Left kidney (tissue), 2 donors: Measurements from ENCODE around the gene SUSD3. TPM values are rescaled to one million over a fixed set of nuclear protein-coding genes. Genes with fewer than 3 reads are reported as not detected.

Source experiments
- DNase-seq: peaks from one replicate; pipeline ENCODE4 v3.0.0-alpha.2; 2013
- polyA plus RNA-seq: library from polyadenylated mRNA; unstranded; fragments of 120-200 nt; gene quantifications from one replicate; pipeline ENCODE4 v1.2.1, GENCODE V29; 2013; ENCODE audit not compliant: insufficient read length

The SUSD3 gene
- polyA plus RNA-seq, 1 donor = 6.9 TPM

DNA sequence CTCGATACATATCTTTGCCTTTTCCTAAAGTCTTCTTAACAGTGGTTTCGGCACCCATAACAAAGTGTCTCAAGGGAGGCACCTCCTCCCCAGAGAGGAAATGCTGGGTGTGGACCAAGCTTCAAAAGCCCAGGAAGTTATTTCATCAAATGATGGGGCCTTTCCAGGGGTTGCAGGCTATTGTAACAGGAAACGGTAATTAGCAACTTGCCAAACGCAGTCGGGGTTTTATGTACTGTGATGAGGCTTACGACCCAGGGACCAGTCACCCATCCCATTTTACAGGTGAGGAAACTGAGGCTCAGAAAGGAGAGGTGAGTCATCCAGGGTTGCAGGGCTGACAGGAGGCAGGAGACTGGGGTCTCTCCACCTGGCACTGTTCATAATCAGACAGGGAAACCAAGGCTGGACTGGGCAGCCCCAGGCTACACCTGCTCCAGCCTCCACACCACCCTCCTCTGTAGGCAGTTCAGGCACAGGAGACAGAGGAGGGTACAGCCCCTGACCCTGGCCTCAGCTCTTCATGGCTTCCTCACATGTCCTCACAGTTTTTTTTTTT is 30.0 kb upstream of the SUSD3 start:
- DNase-seq = no peak

DNA sequence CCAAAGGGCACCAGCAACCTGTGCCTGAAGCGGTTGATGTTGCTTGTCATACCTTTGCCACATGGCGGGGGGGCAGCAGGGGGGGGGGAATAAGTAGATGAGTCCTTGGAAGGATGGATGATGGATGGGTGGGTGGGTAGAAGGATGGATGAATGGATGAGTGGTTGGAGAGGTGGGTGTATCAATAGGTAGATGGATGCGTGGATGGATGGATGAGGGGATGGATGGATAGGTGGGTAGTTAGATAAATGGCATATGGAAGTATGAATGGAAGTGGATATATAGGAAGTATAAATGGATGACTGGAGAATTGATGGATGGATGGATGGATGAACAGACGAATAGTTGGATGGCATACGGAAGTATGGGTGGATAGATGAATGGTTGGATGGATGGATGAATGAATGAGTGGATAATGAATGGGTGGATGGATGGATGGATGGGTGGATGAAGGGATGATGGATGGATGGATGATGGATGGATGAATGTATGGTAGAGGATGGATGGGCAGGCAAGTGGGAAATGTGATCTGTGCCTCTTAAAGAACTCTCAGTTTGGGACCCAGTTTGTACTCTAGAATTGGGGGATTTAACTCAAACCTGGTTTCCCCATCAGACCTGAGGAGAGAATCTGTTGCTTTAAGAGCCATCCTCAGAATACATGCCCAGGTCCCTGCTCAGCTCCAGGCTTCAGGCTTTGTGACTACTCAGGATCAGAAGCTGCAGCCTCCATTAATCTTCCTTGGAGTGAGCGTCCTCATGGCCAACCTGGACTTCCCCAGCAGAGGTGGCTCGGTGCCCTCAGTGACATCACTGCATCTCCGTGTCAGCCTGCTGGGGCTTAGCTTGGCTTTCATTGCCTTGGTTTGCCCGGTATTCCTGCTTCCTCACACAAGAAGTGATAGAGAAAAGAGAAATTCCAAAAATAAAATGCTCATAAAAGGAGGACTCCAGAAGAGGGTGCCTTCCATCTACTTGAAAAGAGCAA is 27.6 kb upstream of the SUSD3 start:
- no peak for DNase-seq

DNA sequence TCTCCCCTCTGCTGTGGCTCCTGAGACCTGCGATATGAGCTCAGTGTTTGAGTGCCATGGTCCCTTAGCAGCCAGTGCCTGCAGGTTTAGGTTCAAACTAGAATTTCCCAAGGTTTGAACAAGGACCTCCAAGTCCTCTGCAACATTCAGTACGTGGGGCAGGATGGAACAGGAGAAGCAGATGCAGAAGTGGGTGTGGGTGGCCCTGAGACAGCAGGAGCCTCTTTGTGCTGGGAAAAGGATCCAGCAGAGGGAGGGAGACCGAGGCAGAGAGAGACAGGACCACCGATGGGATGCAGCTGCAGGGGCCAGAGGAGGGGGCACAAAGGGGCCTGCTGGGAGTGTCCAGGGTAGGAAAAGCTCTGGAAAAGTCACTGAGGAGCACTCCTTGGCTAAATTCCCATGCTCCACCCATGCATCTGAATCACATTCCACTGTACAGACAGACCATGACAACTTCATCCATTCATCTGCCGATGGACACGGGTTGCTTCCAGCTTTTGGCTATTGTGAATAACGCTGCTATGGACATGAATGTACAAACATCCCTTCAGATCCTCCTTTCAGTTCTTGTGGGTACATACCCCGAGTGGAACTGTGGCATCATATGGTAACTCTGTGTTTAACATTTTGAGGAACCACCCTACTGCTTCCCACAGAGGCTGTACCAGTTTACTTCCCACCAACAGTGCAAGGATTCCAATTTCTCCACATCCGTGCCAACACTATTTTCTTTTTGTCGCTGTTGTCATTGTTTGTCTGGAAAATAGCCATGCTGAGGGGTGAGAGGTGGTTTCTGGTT is 26.7 kb upstream of the SUSD3 start:
- no peak for DNase-seq

DNA sequence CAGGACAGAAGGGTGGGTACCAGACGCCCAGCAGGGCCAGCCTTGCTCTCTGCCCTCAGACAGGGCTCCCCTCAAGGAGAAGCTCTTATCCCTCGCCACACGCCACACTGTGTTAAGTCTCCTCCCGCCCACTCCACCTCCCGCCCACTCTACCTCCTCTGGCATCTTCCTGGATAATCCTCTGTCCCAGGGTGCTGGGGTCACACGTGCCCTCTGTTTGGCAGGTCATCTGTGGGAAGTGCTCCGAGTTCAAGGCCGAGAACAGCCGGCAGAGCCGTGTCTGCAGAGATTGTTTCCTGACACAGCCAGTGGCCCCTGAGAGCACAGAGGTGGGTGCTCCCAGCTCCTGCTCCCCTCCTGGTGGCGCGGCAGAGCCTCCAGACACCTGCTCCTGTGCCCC is 26.0 kb upstream of the SUSD3 start:
- DNase-seq = no peak

DNA sequence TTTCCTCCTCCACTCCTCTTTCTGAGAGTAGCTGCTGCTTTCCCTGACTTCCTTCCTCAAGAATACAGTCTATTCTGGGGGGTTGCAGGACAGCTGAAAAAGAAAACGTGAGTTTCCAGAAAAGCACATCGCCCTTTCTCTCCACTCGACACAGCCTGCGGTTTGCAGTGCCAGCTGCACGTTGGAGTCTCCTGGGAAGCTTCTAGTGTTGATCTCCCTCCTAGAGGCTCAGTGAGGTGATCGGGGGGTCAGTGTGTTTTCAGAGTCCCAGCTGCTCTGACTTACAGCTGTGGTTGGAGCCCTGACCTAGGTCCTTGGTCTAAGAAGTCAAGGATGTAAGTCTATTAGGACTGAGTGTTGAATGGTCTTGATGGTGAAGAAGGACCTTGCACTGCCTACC is 25.0 kb upstream of the SUSD3 start:
- DNase-seq = no peak

DNA sequence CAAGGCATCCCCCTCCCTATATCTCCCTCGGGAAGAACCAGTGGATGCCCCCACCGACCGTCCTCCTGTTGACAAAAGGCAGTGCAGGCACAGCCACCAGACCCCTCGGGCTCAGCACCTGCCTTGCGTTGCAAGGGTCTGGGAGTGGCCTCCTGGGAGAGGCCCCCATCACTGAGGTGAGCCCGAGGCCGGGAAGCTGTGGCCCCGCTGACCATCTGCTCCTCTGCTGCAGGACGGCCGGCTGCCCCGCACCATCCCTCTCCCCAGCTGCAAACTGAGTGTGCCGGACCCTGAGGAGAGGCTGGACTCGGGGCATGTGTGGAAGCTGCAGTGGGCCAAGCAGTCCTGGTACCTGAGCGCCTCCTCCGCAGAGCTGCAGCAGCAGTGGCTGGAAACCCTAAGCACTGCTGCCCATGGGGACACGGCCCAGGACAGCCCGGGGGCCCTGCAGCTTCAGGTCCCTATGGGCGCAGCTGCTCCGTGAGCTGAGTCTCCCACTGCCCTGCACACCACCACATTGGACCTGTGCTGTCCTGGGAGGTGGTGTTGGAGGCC is 23.3 kb upstream of the SUSD3 start:
- no peak for DNase-seq

DNA sequence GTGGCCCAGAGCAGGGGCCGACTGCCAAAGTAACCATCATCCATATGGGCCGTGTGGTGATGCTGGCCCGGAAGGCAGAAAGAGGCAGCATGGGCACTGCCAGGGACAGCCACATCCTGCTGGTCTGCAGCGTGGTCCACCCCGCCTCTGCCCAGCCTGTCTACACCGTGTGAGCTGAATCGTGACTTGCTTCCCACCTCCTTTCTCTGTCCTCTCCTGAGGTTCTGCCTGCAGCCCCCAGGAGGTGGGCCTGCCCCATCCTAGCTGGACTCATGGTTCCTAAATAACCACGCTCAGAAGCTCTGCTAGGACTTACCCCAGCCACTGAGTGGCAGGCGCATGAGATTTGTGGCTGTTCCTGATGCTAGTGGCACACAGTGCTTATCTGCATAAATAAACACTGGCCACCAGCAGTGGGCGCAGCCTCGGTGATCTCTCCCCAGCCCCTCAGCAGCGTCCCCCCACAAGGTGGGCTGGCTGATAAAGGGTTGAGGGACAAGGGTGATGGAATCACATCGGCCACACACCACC is 22.6 kb upstream of the SUSD3 start:
- DNase-seq = no peak

DNA sequence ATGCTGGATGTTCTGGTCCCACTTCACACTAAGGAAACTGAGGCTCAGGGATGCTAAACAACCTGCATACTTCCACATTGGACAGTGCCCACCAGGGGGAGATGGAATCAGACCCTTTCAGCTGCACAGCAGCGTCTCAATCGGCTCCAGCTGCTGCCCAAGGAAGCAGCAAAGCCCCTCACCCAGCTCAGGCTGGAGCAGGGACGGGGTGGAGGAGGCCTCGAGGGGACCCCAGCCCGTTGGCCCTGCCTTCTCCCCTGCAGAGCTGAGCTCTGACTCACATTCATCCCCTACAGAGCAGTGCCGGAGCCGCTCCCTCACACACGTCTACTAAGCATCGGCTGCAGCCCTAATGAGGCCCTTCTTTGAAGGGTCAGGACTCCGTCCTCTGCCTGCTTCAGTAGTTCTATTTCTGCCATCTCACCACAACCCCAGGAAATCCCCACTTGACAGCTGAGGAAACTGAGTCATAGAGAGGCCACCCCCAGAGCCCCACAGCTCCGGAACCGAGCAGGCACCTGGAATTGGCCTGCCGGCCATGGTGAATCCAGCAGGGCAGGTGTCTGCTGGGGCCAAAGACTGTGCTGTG is 21.5 kb upstream of the SUSD3 start:
- DNase-seq = no peak

DNA sequence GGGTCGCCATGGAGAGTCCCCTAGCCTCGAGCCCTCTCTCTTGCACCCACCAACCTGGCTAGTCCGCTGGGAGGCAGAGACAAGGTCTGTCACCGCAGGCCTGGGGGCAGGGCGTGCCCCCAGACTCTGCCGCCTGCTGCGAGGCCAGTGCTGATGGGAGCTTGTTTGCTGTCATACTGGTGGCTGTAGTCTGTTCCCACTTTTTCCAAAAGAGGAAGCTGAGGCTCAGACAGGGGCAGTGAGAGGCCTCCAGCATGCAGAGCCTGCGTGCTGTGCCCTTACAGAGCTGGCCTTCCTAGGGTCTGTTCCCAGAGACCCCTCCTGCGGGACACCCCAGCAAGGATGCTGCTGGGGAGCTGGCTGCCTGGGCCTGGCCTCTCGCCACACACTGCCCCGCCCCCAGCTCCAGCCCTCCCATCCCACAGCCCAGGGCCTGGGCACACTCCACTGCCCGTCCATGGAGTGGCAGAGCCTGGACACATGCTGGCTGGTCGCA is 21.0 kb upstream of the SUSD3 start:
- DNase-seq = no peak

DNA sequence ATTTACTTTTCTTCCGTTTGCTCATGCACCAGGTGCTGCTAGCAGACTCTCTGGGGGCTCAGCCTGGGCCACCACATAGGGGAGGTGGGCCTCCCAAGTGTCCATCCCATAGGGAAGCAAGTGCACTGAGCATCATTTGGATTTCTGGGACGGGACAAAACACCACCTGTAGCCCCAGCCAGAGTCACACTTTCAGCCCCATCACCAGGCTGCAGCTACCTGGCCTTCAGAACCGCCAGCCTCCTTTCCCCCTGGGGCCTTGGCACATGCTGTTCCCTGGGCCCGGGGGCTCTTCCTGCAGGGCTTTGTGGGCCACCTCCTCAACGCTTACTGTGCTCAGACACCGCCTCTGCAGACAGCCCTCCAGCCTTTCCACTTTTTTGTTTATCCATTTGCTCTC is 19.6 kb upstream of the SUSD3 start:
- no peak for DNase-seq

DNA sequence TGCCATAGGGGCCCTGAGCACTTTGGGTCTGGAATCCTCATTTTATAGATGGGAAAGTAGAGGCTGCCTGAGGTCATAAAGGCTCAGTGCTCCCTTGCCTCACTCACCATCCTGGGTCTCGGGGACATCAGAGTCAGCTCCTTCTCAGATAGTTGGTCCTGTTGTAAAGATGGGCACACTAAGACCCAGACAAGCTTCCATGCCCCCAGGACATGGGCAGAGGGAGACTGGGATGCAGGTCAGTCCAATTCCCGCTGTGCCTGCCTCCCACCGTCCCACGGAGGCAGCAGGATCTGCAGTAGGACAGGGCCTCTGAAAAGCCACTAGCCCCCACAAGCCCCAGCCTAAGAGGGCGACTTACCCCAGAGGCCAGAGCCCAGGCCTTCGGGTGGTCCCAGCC is 19.0 kb upstream of the SUSD3 start:
- DNase-seq = no peak

DNA sequence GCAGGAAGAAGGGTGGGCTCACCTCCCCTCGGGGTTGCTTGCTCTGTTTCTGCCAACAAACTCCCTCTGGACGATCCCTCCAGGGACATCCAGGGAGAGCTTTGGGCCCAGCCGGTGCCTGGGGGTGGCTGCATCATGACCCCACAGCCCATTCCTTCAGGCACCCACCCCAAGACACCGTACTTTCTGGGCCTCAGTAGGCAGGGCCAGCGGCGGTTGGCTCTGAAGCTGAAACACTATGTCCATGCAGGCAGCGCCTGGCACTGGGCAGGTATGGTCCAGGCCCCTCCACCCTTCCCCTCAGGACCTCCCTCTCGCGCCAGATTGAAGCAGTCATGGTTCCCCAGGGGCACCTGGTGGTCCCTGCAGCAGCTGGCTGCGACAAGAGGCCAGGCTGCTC is 18.5 kb upstream of the SUSD3 start:
- DNase-seq = no peak

DNA sequence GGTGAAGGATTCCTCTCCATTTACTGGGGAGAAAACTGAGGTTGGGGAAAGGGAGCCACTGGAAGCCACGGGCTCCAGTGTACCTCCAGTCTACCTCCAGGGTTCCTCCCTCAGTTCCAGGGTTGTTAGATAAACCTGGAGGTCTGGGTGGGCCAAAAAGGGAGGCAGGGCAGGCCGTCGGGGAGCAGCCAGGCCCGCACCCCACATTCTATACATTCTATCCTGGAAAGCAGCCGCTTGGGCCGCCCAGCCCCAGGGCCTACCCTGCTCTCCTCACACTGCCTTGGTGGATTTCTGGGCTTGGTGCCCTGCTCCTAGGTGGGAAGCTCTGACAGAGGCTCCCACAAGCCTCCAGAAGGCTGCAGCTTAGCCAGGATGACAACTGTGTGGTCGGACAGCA is 18.1 kb upstream of the SUSD3 start:
- no peak for DNase-seq

DNA sequence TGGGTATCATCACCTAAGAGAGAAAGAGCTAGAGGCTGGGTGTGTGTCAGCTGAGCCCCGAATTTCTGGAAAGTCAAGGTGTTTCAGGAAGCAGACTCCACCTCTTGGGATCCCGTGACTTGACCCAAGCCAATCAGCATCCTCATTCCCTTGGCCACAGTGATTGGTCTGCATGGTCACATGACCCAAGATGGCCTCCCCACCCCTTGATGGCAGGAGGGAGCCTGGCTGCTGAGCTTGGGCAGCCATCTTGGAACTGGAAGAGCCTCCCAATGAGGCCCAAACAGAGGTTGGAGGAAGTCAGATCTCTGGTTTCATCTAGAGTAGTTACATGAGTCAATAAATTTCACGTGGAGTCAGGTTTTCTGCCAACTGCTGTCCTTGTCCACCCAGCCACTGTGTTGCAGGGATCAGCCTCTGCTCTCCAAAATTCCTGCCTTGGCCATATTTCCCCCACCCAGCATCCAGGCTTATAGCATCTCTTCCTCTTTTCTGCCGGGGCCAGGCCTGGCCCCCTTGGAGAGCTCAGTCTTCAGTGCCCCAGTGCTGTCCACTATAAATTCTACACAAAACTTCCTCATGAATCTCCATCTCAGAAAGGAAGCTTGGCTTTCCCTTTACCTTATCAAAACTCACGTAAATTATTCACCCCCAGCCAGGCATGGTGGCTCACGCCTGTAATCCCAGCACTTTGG is 17.2 kb upstream of the SUSD3 start:
- no peak for DNase-seq

DNA sequence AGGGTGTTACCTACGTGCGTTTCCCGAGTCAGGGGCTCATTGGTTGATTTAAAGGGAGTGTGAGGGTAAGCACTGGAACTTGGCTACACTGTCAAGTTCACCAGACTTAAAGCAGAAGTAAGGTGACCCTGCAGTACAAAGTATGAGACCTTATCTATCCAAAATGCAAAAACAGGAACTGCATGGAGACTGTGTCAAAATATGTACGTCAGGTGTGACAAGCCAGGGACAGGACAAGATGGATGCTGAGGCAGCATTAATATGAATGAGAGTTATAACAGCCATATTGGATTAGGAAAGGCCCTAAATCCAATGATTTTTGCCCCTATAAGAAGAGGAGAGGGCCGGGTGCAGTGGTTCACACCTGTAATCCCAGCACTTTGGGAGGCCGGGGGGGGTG is 15.4 kb upstream of the SUSD3 start:
- DNase-seq = no peak

DNA sequence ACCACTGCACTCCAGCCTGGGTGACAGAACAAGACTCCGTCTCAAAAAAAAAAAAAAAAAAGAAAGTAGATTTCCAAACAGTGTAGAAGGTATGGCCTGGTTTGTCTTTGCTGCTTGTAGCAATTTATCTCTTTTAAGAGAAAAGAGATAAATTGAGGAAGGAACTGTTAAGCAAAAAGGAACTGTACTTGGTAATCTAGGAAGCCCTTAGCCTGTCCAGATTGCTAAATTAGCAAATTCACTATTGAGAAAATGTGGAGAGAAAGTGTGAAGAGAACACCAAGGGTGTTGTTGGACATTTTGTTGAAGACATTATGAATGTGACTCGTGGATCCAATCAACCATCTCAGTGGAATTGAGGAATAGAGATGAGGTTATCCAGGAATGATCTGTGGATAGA is 13.0 kb upstream of the SUSD3 start:
- DNase-seq = no peak

DNA sequence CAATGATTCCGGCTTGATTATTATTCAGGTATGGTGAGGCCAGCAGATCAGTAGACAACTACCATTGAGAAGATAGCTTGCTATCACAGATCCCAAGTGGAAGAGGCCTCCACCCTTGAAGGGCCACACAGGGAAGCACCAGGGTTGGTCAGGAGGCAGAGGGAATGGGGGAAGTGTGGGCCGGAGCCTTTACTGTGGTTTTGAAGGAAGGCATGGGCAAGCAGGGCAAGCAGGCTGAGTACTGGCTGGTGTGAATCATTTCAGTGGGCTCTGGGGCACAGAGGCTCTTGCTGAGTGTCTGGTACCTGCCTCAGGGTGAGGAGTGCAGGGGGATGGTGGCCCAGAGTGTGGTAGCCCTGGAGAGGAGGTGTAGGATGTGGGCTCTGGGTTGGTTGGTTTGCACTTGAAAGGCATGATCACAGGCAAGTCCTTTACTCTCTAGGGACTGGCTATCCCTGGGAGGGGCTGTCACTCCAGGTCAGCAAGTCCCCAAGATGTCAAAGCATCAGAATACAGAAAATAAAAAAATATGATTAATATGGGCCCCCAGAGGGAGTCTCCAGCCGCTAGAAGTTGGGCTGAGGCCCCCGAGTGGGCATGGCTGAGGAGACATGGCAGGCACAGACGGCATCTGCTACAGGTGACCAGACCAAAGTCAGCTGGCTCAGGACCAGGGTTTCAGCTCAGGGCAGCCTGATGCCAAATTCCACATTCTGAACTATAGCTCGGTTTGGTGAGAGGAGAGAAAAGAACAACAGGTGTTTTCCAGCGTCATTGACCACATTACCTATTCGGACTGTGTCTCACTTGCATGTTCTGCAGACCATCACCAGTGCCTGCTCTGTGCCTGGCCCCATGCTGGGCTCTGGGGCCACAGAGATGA is 9.7 kb upstream of the SUSD3 start:
- no peak for DNase-seq

DNA sequence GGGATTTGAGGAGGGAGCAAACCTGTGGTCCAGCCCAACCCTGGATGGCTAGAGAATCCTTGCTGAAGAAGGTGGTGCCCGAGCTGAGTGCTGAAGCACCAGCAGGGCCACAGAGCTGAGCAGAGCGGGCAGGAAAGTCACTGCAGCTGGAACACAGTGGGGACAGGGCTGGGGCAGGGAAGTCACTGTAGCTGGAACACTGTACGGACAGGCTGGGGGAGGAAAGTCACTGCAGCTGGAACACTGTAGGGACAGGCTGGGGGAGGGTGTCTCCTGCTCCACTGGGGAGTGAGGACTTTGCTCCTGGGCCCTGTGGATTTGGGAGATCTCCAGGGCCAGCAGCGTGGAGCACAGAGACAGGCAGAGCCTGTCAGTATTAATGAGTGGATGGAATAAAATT is 9.0 kb upstream of the SUSD3 start:
- no peak for DNase-seq

DNA sequence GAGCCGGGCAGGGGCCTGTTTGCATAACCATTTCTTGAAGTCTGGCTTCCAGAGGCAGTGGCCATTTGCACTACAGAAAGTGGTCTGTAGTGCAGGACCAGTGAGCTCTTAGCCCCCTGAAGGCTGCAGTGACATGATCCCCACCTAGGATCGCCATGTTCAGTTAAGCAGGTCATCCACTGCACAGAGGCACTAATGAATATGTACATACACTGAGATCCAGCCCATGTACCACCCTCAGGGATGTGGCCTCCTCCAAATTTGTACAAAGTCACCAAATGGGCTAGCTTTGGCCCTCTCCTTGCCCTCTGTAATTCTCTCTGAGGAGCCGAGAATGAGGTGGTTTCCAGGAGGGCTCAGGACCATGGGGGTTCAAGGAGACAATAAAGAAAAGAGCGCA is 8.3 kb upstream of the SUSD3 start:
- no peak for DNase-seq

DNA sequence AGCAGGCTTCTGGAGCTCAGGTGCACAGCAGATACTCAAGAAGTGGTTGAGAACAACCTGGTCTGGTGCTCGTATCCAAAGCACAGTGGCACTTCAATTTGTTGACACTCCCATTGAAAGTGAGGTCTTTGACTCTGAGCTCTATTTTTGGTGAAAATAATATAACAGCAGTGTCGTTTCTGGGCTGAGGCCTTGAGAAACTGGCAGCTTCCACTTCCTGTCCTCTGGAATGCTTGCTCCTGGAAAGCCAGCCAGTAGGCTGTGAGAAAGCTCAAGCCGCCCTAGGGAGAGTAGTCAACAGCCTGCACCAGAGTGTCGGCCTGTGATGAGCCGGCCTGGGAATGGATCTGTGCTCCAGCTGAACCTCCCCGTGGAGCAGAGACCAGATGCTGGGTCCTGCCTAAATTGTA is 6.8 kb upstream of the SUSD3 start:
- DNase-seq = no peak
